Muscle of leg (tissue), 11 donors: ENCODE results near the gene RPS6KA2. TPM values are rescaled to one million over a fixed set of nuclear protein-coding genes. Genes with fewer than 3 reads are reported as not detected.
A peak's percentile ranks its signal among the peaks of the same experiment; 100 is the strongest.

Experiments used
- DNase-seq: peaks from one replicate; pipeline ENCODE4 v3.0.0; 2013
- H3K27ac ChIP-seq: one replicate; pipeline ENCODE4 v1.5.1; 2013; ENCODE audit warnings: mild to moderate bottlenecking, low read length, control low read depth
- H3K27me3 ChIP-seq: one replicate; pipeline ENCODE4 v1.6.1; 2013; ENCODE audit warnings: low read length; ENCODE audit not compliant: control insufficient read depth, insufficient read depth
- H3K36me3 ChIP-seq: one replicate; pipeline ENCODE4 v1.6.1; 2013; ENCODE audit warnings: low read length; ENCODE audit not compliant: control insufficient read depth, insufficient read depth
- H3K4me1 ChIP-seq: one replicate; pipeline ENCODE4 v1.6.1; 2013; ENCODE audit warnings: low read length; ENCODE audit not compliant: control insufficient read depth, insufficient read depth
- H3K4me3 ChIP-seq: one replicate; pipeline ENCODE4 v1.5.1; 2013; ENCODE audit warnings: low read length, control low read depth
- H3K9me3 ChIP-seq: replicated peaks from 2 replicates; pipeline ENCODE4 v1.6.1; 2013; ENCODE audit warnings: low read depth, low read length; ENCODE audit not compliant: control insufficient read depth
- WGBS: methylation state at CpG from one replicate; pipeline ENCODE4 v1.1.5; 2013; ENCODE audit warnings: missing lambda C conversion rate; ENCODE audit not compliant: insufficient coverage; 5-methylcytosine and 5-hydroxymethylcytosine counted together
- polyA plus RNA-seq, 8 donors: library from polyadenylated mRNA; unstranded; fragments of 120-200 nt; gene quantifications; one replicate each; pipeline versions ENCODE4 v1.2.1 to v1.2.3, GENCODE V29; 2013; ENCODE audit warnings: inconsistent platforms in 1 of 8, low replicate concordance in 1 of 8; ENCODE audit not compliant: insufficient read length in 8 of 8, insufficient read depth in 1 of 8
- total RNA-seq: library from RNA; stranded (reverse); fragments of 120-200 nt; gene quantifications from one replicate; pipeline ENCODE4 v1.2.4, GENCODE V29; 2013

RPS6KA2 gene
- total and polyA plus RNA-seq, 9 donors = 15.4 to 29.2 (median 24.6) TPM

- H3K4me1 ChIP-seq = no peaks in the 10 kb centered on the region
Observed at GRCh38 chr6:166381381-166381732, 245.7 kb downstream of the RPS6KA2 start.

GRCh38 chr6:166379800-166380199 lies 247.3 kb downstream of the RPS6KA2 start:
- Histone ChIP-seq H3K4me3 (no peak overlapping the region), H3K9me3 (no peaks in the 10 kb centered on the region), H3K4me1 (no peaks in the 10 kb centered on the region), H3K36me3 (no peaks in the 10 kb centered on the region), H3K27ac (no peak overlapping the region), H3K27me3 (no peaks in the 10 kb centered on the region)
- no CpG with 5 or more reads among the region's 4 CpGs for whole genome bisulfite sequencing
- peak; percentile 23 for DNase-seq

More at GRCh38 chr6:166381381-166381732, 245.7 kb downstream of the RPS6KA2 start:
- Histone ChIP-seq H3K4me3 (peak overlapping the region; percentile 73), H3K36me3 (no peaks in the 10 kb centered on the region), H3K27ac (peak overlapping the region; percentile 66), H3K9me3 (no peaks in the 10 kb centered on the region), H3K27me3 (no peaks in the 10 kb centered on the region)
- no peak for DNase-seq
- WGBS = no CpG with 5 or more reads among the region's 6 CpGs

DNA sequence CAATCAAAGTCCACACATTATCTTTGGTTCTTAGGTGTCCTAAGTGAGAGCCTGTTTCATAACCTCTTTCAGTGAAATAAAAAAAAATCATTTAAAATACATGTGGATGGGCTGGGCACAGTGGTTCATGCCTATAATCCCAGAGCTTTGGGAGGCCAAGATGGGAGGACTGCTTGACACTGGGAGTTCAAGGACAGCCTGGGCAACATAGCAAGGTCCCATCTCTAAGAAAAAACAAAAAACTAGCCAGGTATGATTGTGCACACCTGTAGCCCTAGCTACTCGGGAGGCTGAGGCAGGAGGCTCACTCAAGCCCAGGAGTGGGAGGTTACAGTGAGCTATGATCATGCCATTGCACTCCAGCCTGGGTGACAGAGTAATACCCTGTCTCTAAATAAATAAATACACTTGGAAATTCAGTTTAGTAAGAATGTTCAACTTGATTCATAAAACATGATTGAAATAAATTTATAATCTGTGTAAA lies 247.9 kb downstream of the RPS6KA2 start:
- H3K27me3 ChIP-seq = no peaks in the 10 kb centered on the region
- no peak overlapping the region for H3K27ac ChIP-seq
- no peak overlapping the region for H3K4me3 ChIP-seq
- H3K36me3 ChIP-seq = no peaks in the 10 kb centered on the region
- H3K9me3 ChIP-seq = no peaks in the 10 kb centered on the region
- no CpG with 5 or more reads among the region's 1 CpG for WGBS
- DNase-seq = no peak
- H3K4me1 ChIP-seq = no peaks in the 10 kb centered on the region

DNA sequence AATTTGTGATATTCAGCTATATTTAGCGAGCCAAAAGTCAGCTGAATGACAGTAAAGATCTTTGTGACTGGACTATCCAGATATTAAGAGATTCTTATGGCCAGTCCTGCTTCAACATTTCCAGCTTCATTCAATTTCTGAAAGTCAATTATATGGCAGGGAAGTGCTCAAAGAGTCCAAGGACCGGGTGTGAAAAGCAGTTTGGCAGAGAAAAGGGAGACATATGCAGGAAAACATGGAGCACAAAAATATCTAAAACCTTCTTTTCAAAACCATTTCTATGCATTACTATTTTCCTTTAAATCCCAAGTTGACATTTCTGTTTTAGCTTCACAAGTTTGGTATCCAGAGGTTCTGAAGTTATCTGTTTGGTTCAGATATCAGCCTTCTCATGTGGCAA lies 249.3 kb downstream of the RPS6KA2 start:
- Histone ChIP-seq H3K4me3 (no peak overlapping the region), H3K9me3 (no peaks in the 10 kb centered on the region), H3K4me1 (no peaks in the 10 kb centered on the region), H3K36me3 (no peaks in the 10 kb centered on the region), H3K27ac (no peak overlapping the region), H3K27me3 (no peaks in the 10 kb centered on the region)
- no peak for DNase-seq
- no CpG with 5 or more reads among the region's 2 CpGs for WGBS

- Histone ChIP-seq H3K27me3 (no peaks in the 10 kb centered on the region), H3K4me3 (no peak overlapping the region), H3K27ac (no peak overlapping the region), H3K9me3 (no peaks in the 10 kb centered on the region), H3K36me3 (no peaks in the 10 kb centered on the region), H3K4me1 (no peaks in the 10 kb centered on the region)
- WGBS = no CpG with 5 or more reads among the region's 1 CpG
- no peak for DNase-seq
Observed at GRCh38 chr6:166375013-166375412, 252.0 kb downstream of the RPS6KA2 start.

GRCh38 chr6:166370489-166370888 lies 256.6 kb downstream of the RPS6KA2 start:
- H3K27me3 ChIP-seq = no peaks in the 10 kb centered on the region
- no peaks in the 10 kb centered on the region for H3K9me3 ChIP-seq
- no CpG with 5 or more reads among the region's 3 CpGs for WGBS
- peaks cover 8% of the 10 kb centered on the region for H3K36me3 ChIP-seq
- no peak overlapping the region for H3K4me3 ChIP-seq
- no peak for DNase-seq
- H3K4me1 ChIP-seq = no peaks in the 10 kb centered on the region
- no peak overlapping the region for H3K27ac ChIP-seq

- 57% methylated on average over 1 of the region's 3 CpGs for WGBS
- Histone ChIP-seq H3K27me3 (no peaks in the 10 kb centered on the region), H3K9me3 (no peaks in the 10 kb centered on the region), H3K4me1 (no peaks in the 10 kb centered on the region), H3K4me3 (no peak overlapping the region), H3K27ac (no peak overlapping the region), H3K36me3 (peaks cover 8% of the 10 kb centered on the region)
- no peak for DNase-seq
Observed at GRCh38 chr6:166369782-166370181, 257.3 kb downstream of the RPS6KA2 start.

- Histone ChIP-seq H3K36me3 (peaks cover 21% of the 10 kb centered on the region), H3K9me3 (no peaks in the 10 kb centered on the region), H3K27ac (no peak overlapping the region), H3K4me3 (no peak overlapping the region), H3K4me1 (peaks cover 11% of the 10 kb centered on the region), H3K27me3 (no peaks in the 10 kb centered on the region)
- DNase-seq = no peak
- WGBS = no CpG with 5 or more reads among the region's 3 CpGs
Observed at GRCh38 chr6:166366921-166367320, 260.1 kb downstream of the RPS6KA2 start.

DNA sequence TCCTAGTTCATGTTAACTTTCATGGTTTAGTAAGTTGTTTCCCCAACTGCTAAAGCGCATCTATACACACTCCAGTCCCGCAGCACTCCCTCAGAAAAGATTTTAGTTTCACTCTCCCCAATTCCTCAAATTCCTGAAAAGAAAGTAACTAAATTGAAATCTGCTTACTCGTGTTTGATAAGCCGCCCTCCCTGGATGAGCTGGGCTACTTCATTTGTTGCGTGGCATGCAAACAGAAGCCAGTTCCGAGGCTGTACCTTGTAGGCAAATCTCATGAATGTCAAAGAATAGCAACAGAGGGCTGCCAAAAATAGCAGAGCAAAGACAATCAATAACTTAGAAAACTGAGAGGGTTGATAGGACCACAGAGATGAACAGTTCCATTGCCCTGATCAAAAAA lies 261.2 kb downstream of the RPS6KA2 start:
- DNase-seq = no peak
- H3K27me3 ChIP-seq = no peaks in the 10 kb centered on the region
- H3K9me3 ChIP-seq = no peaks in the 10 kb centered on the region
- WGBS = 65% methylated on average over 5 of the region's 6 CpGs
- no peak overlapping the region for H3K27ac ChIP-seq
- peaks cover 21% of the 10 kb centered on the region for H3K36me3 ChIP-seq
- no peak overlapping the region for H3K4me3 ChIP-seq
- peaks cover 11% of the 10 kb centered on the region for H3K4me1 ChIP-seq

DNA sequence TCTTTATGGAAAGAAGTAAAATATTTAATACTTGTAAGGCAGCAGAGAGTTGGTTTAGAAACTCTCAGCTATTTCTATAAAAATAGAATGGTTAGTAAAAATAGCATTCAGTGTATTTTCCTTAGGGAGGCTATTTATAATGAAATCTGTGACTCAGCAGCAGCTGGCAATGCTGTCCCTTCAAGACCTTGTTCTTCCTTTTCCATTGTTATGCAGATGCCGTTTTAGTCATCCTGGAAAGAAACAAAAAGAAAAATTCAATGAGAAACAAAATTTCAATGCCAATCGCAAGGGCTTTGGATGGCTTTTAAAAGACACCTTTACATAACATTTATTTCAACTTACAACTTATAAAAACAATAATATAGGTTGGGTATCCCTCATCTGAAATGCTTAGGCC lies 261.8 kb downstream of the RPS6KA2 start:
- Histone ChIP-seq H3K4me3 (no peak overlapping the region), H3K4me1 (peaks cover 11% of the 10 kb centered on the region), H3K27me3 (no peaks in the 10 kb centered on the region), H3K9me3 (no peaks in the 10 kb centered on the region), H3K36me3 (peaks cover 21% of the 10 kb centered on the region), H3K27ac (peak overlapping the region; percentile 31)
- DNase-seq = peak; percentile 72
- WGBS = no CpG with 5 or more reads among the region's 2 CpGs

- peaks cover 21% of the 10 kb centered on the region for H3K36me3 ChIP-seq
- WGBS = 65% methylated on average over 6 of the region's 7 CpGs
- peak overlapping the region; percentile 37 for H3K27ac ChIP-seq
- no peaks in the 10 kb centered on the region for H3K27me3 ChIP-seq
- H3K4me3 ChIP-seq = no peak overlapping the region
- peaks cover 11% of the 10 kb centered on the region for H3K4me1 ChIP-seq
- no peaks in the 10 kb centered on the region for H3K9me3 ChIP-seq
- peak; percentile 34 for DNase-seq
Observed at GRCh38 chr6:166364456-166364855, 262.6 kb downstream of the RPS6KA2 start.
